ENCODE measurements around the gene RPL15. TPM values are rescaled to one million over a fixed set of nuclear protein-coding genes. Genes with fewer than 3 reads are reported as not detected.

Gene RPL15
- total and polyA plus RNA-seq, 2 of the 13 experiments (the other 11 are each of a cell fraction or from before 2014, with no cell fraction given) = 1,297 to 3,693 TPM

DNA sequence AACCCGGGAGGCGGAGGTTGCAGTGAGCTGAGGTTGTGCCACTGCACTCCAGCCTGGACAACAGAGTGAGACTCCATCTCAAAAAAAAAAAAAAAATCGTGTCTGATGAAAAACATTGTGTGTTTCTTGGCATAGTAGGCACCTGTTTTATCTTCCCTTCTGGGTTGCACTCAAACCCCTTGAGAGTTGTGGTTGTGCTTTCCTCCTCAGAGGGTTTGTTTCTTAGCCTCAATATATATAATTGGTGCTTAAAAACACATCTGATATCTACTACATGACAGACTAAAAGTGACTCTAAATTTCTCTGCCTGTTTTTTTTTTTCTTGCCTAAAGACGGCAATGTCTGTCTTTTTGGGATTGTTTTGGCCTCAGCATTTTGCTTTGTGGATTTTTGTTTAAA lies 35.7 kb downstream of the RPL15 start:
- H4K20me1 ChIP-seq (ENCODE audit: insufficient read depth, low read length) = peaks cover 31% of the 10 kb centered on the region
- H3K4me3 ChIP-seq (replicated peaks in 1 of 3; ENCODE audit: insufficient read depth in 1 of 3, low read depth in 2 of 3, low read length in 3 of 3) = no peak overlapping the region
- no peak overlapping the region for H2AFZ ChIP-seq (ENCODE audit: low read length)
- intact Hi-C loops (cut with micrococcal nuclease; ENCODE audit: unreplicated experiment) (no loop called here), in situ Hi-C loops (cut with HindIII; ENCODE audit: extremely low pct_ligation_motif_present, low pct_unique_long_range_greater_than_20kb) (no loop called here)
- no peaks in the 10 kb centered on the region for H3K27me3 ChIP-seq (ENCODE audit: control insufficient read depth in 1 of 2, insufficient read depth in 2 of 2, low read length in 2 of 2)
- H3K4me1 ChIP-seq (ENCODE audit: insufficient read depth, low read length) = peaks cover 37% of the 10 kb centered on the region
- no peak overlapping the region for H3K27ac ChIP-seq (ENCODE audit: extremely low read length, insufficient read depth, low read length)
- peaks cover 55% of the 10 kb centered on the region for H3K79me2 ChIP-seq (ENCODE audit: insufficient read depth, low read length)
- POLR2A ChIA-PET = interaction anchor here (0.7 kb wide), 1 partner anchor 1195 kb away, joined by 3 read pairs; no protein-coding TSS in a partner anchor
- no TSS peak for BruUV-seq (replicated peaks)
- FAIRE-seq (no peak), DNase-seq (ENCODE audit: low spot score) (no peak), ATAC-seq (no peak)
- TF ChIP-seq ARHGAP35 (CRISPR knock-in tag; IDR thresholded peaks at IDR 0.05; ENCODE audit: borderline replicate concordance) (no peak), ZNF891 (CRISPR knock-in tag; IDR thresholded peaks at IDR 0.05) (no peak), NFATC3 (CRISPR knock-in tag; IDR thresholded peaks at IDR 0.05) (no peak), ELF4 (CRISPR knock-in tag; IDR thresholded peaks at IDR 0.05; ENCODE audit: borderline replicate concordance) (no peak), DPF2 (CRISPR knock-in tag; IDR thresholded peaks at IDR 0.05; ENCODE audit: borderline replicate concordance, low read depth) (no peak), ZNF557 (CRISPR knock-in tag; IDR thresholded peaks at IDR 0.05) (no peak), CEBPG (CRISPR knock-in tag; IDR thresholded peaks at IDR 0.05) (no peak), ZNF883 (CRISPR knock-in tag; IDR thresholded peaks at IDR 0.05; ENCODE audit: not compliant biosample characterization) (no peak), ZFAT (CRISPR knock-in tag; conservative IDR thresholded peaks at IDR 0.05) (no peak)
- H3K9ac ChIP-seq (ENCODE audit: insufficient read depth, low read depth, low read length) = no peak overlapping the region
- H3K9me3 ChIP-seq (ENCODE audit: low read length) = no peaks in the 10 kb centered on the region
- no peak overlapping the region for H3K4me2 ChIP-seq (ENCODE audit: low read depth, low read length)
- WGBS (ENCODE audit: low lambda C conversion rate) = 91% methylated on average over 4 of the region's 4 CpGs
- CTCF ChIA-PET (ENCODE audit: low intra/inter-chr PET ratio, low total read pairs) = no interaction called here
- peaks cover 0 to 21% of the 10 kb centered on the region in 2 experiments; a peak in 2 of 5 replicates for H3K36me3 ChIP-seq (replicated peaks in 1 of 2; ENCODE audit: control insufficient read depth in 1 of 2, insufficient read depth in 2 of 2, low read length in 2 of 2)

DNA sequence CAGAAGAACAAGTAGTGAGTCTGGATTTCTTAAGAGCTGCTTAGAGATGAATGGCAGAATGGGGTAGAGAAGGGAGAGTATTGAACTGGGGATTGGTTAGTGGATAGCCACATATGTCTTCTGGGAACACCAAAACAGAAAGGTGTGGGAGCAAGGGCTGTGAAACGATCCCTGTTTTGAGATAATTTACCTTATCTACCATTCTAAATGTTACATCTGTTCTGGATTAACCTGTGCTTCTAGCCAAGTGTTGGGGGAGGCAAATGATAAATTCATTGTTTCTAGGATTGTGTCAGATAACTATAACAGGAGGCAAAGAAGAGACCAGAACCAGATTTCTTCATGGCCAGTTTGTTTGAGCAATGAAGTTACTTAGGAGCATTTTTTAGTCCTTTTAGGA lies 36.6 kb downstream of the RPL15 start:
- FAIRE-seq = no peak
- H2AFZ ChIP-seq (ENCODE audit: low read length) = no peak overlapping the region
- H3K9ac ChIP-seq (ENCODE audit: insufficient read depth, low read depth, low read length) = no peak overlapping the region
- H3K79me2 ChIP-seq (ENCODE audit: insufficient read depth, low read length) = peaks cover 47% of the 10 kb centered on the region
- H3K27ac ChIP-seq (ENCODE audit: extremely low read length, insufficient read depth, low read length) = no peak overlapping the region
- H4K20me1 ChIP-seq (ENCODE audit: insufficient read depth, low read length) = peaks cover 30% of the 10 kb centered on the region
- peaks cover 29% of the 10 kb centered on the region for H3K4me1 ChIP-seq (ENCODE audit: insufficient read depth, low read length)
- CTCF ChIA-PET (ENCODE audit: low intra/inter-chr PET ratio, low total read pairs) = no interaction called here
- ATAC-seq = no peak
- in situ Hi-C loops (cut with HindIII; ENCODE audit: extremely low pct_ligation_motif_present, low pct_unique_long_range_greater_than_20kb) (no loop called here), intact Hi-C loops (cut with micrococcal nuclease; ENCODE audit: unreplicated experiment) (no loop called here)
- 100% methylated on average over 1 of the region's 1 CpG for WGBS (ENCODE audit: low lambda C conversion rate)
- BruUV-seq (replicated peaks) = no TSS peak
- DNase-seq (ENCODE audit: low spot score) = no peak
- H3K9me3 ChIP-seq (ENCODE audit: low read length) = no peaks in the 10 kb centered on the region
- no peak overlapping the region for H3K4me2 ChIP-seq (ENCODE audit: low read depth, low read length)
- H3K4me3 ChIP-seq (replicated peaks in 1 of 3; ENCODE audit: insufficient read depth in 1 of 3, low read depth in 2 of 3, low read length in 3 of 3) = no peak overlapping the region
- no peaks in the 10 kb centered on the region for H3K27me3 ChIP-seq (ENCODE audit: control insufficient read depth in 1 of 2, insufficient read depth in 2 of 2, low read length in 2 of 2)
- peaks cover 0 to 26% of the 10 kb centered on the region in 2 experiments; a peak in 2 of 5 replicates for H3K36me3 ChIP-seq (replicated peaks in 1 of 2; ENCODE audit: control insufficient read depth in 1 of 2, insufficient read depth in 2 of 2, low read length in 2 of 2)
- POLR2A ChIA-PET = no interaction called here
- TF ChIP-seq ZNF597 (CRISPR knock-in tag; IDR thresholded peaks at IDR 0.05) (no peak), AGO2 (optimal IDR thresholded peaks at IDR 0.05; ENCODE audit: low read depth, low read length) (no peak), PLRG1 (conservative IDR thresholded peaks at IDR 0.05) (no peak), ZUFSP (CRISPR knock-in tag; IDR thresholded peaks at IDR 0.05; ENCODE audit: borderline replicate concordance) (no peak), HHEX (CRISPR knock-in tag; IDR thresholded peaks at IDR 0.05) (no peak), KAT7 (CRISPR knock-in tag; IDR thresholded peaks at IDR 0.05; ENCODE audit: borderline replicate concordance) (no peak), NFKB2 (CRISPR knock-in tag; IDR thresholded peaks at IDR 0.05; ENCODE audit: borderline replicate concordance) (no peak)
- TF ChIP-seq, protein P1, sequence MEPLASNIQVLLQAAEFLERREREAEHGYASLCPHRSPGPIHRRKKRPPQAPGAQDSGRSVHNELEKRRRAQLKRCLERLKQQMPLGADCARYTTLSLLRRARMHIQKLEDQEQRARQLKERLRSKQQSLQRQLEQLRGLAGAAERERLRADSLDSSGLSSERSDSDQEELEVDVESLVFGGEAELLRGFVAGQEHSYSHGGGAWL (CRISPR knock-in tag; IDR thresholded peaks at IDR 0.05) = no peak
